WTC11 (cell line): ENCODE measurements around the gene MPP7. TPM values are rescaled to one million over a fixed set of nuclear protein-coding genes. Genes with fewer than 3 reads are reported as not detected.

Experiments used
- ATAC-seq: fragments of 200-7000 bp; cut with Tn5 transposase; 2 replicates; pipeline ENCODE4 v1.10.0; 2021; ENCODE audit warnings: mild to moderate bottlenecking, moderate library complexity
- CTCF ChIA-PET: fragments of 300-600 bp; sonication (Branson Sonifier 250); formaldehyde crosslinking; loops from one replicate; lab custom pipeline; 2021; ENCODE audit warnings: antibody characterized with exemption; lab: Charles Lee
- POLR2A ChIA-PET: fragments of 350-600 bp; sonication (Branson Sonifier 250); formaldehyde crosslinking; loops from one replicate; lab custom pipeline; 2021; ENCODE audit warnings: antibody characterized with exemption; lab: Charles Lee
- DNase-seq: peaks from one replicate; pipeline ENCODE4 v3.0.0; 2021; ENCODE audit warnings: low spot score
- H3K27ac Mint-ChIP-seq: 2 replicates; pipeline ENCODE4 v1.8.0; 2021; ENCODE audit warnings: mixed read lengths
- H3K27me3 Mint-ChIP-seq: 2 replicates; pipeline ENCODE4 v1.8.0; 2021; ENCODE audit warnings: low read depth, mild to moderate bottlenecking, moderate library complexity, mixed read lengths
- H3K36me3 Mint-ChIP-seq: 2 replicates; pipeline ENCODE4 v1.8.0; 2021; ENCODE audit warnings: mixed read lengths
- H3K4me1 Mint-ChIP-seq: 2 replicates; pipeline ENCODE4 v1.8.0; 2022; ENCODE audit warnings: mixed read lengths
- H3K4me3 Mint-ChIP-seq: 2 replicates; pipeline ENCODE4 v1.8.0; 2021; ENCODE audit warnings: mild to moderate bottlenecking, moderate library complexity, mixed read lengths
- H3K9me3 Mint-ChIP-seq: 2 replicates; pipeline ENCODE4 v1.8.0; 2021; ENCODE audit warnings: mixed read lengths
- ATF3 ChIP-seq: sonication (generic); formaldehyde crosslinking; conservative IDR thresholded peaks from 2 replicates; pipeline ENCODE4 v1.8.1; 2022; ENCODE audit warnings: mild to moderate bottlenecking, missing genetic modification reagents
- CBFB ChIP-seq: sonication (generic); formaldehyde crosslinking; IDR thresholded peaks from 2 replicates; pipeline ENCODE4 v1.8.1; 2022; ENCODE audit warnings: mild to moderate bottlenecking, low read depth, missing genetic modification reagents
- CDX4 ChIP-seq: fragments of 250-450 bp; sonication (Bioruptor Pico); IDR thresholded peaks from 2 replicates; pipeline ENCODE4 v1.9.0; 2021; ENCODE audit warnings: moderate library complexity, mild to moderate bottlenecking, inconsistent platforms, borderline replicate concordance
- CREB1 ChIP-seq: sonication (generic); formaldehyde crosslinking; IDR thresholded peaks from 2 replicates; pipeline ENCODE4 v1.8.0; 2023; ENCODE audit warnings: mild to moderate bottlenecking, missing genetic modification reagents
- ESRRA ChIP-seq: sonication (generic); formaldehyde crosslinking; IDR thresholded peaks from 2 replicates; pipeline ENCODE4 v1.8.1; 2022; ENCODE audit warnings: mild to moderate bottlenecking, missing genetic modification reagents, borderline replicate concordance
- FOXP1 ChIP-seq: sonication (generic); formaldehyde crosslinking; IDR thresholded peaks from 2 replicates; pipeline ENCODE4 v1.8.0; 2022; ENCODE audit warnings: missing genetic modification reagents, mild to moderate bottlenecking, moderate library complexity, borderline replicate concordance
- HMGA2 ChIP-seq: fragments of 250-450 bp; sonication (Bioruptor Pico); IDR thresholded peaks from 2 replicates; pipeline ENCODE4 v1.4.0; 2021; ENCODE audit warnings: mild to moderate bottlenecking, moderate library complexity
- IRF1 ChIP-seq: sonication (generic); formaldehyde crosslinking; IDR thresholded peaks from 2 replicates; pipeline ENCODE4 v1.8.0; 2023; ENCODE audit warnings: missing genetic modification reagents
- MAX ChIP-seq: sonication (generic); formaldehyde crosslinking; IDR thresholded peaks from 2 replicates; pipeline ENCODE4 v1.8.0; 2022; ENCODE audit warnings: mild to moderate bottlenecking, missing genetic modification reagents
- MYBL2 ChIP-seq: sonication (generic); formaldehyde crosslinking; IDR thresholded peaks from 2 replicates; pipeline ENCODE4 v1.8.1; 2023; ENCODE audit warnings: mild to moderate bottlenecking, moderate library complexity, missing genetic modification reagents
- NFATC4 ChIP-seq: fragments of 250-450 bp; sonication (Bioruptor Pico); IDR thresholded peaks from 2 replicates; pipeline ENCODE4 v1.9.0; 2021; ENCODE audit warnings: mild to moderate bottlenecking
- NR1H2 ChIP-seq: sonication (generic); formaldehyde crosslinking; IDR thresholded peaks from 2 replicates; pipeline ENCODE4 v1.9.0; 2021; ENCODE audit warnings: mild to moderate bottlenecking, moderate library complexity, missing genetic modification reagents
- PRRX2 ChIP-seq: fragments of 250-450 bp; sonication (Bioruptor Pico); IDR thresholded peaks from 2 replicates; pipeline ENCODE4 v1.8.0; 2021; ENCODE audit warnings: mild to moderate bottlenecking
- RELA ChIP-seq: sonication (generic); formaldehyde crosslinking; IDR thresholded peaks from 2 replicates; pipeline ENCODE4 v1.8.1; 2022; ENCODE audit warnings: missing genetic modification reagents, mild to moderate bottlenecking, borderline replicate concordance
- RORB ChIP-seq: fragments of 250-450 bp; sonication (Bioruptor Pico); IDR thresholded peaks from 2 replicates; pipeline ENCODE4 v1.9.0; 2021; ENCODE audit warnings: mild to moderate bottlenecking
- SOX15 ChIP-seq: fragments of 250-450 bp; sonication (Bioruptor Pico); IDR thresholded peaks from 2 replicates; pipeline ENCODE4 v1.9.0; 2021; ENCODE audit warnings: mild to moderate bottlenecking
- TCF7 ChIP-seq: sonication (generic); formaldehyde crosslinking; IDR thresholded peaks from 2 replicates; pipeline ENCODE4 v1.8.0; 2022; ENCODE audit warnings: mild to moderate bottlenecking, low read depth, missing genetic modification reagents, moderate library complexity
- TP53 ChIP-seq: sonication (generic); formaldehyde crosslinking; IDR thresholded peaks from 2 replicates; pipeline ENCODE4 v1.8.1; 2023; ENCODE audit warnings: mild to moderate bottlenecking, missing genetic modification reagents
- ZMAT4 ChIP-seq: fragments of 250-450 bp; sonication (Bioruptor Pico); IDR thresholded peaks from 2 replicates; pipeline ENCODE4 v1.9.0; 2021; ENCODE audit warnings: mild to moderate bottlenecking
- ZNF138 ChIP-seq: sonication (generic); formaldehyde crosslinking; conservative IDR thresholded peaks from 2 replicates; pipeline ENCODE4 v1.8.1; 2022; ENCODE audit warnings: mild to moderate bottlenecking, moderate library complexity, missing genetic modification reagents
- ZNF219 ChIP-seq: sonication (generic); formaldehyde crosslinking; IDR thresholded peaks from 2 replicates; pipeline ENCODE4 v1.8.0; 2023; ENCODE audit warnings: missing genetic modification reagents, mild to moderate bottlenecking, borderline replicate concordance
- ZNF263 ChIP-seq: sonication (generic); formaldehyde crosslinking; IDR thresholded peaks from 2 replicates; pipeline ENCODE4 v1.8.1; 2022; ENCODE audit warnings: low read depth, mild to moderate bottlenecking, moderate library complexity, missing genetic modification reagents
- total RNA-seq: library from RNA; stranded (reverse); gene quantifications from 3 replicates; pipeline ENCODE4 v1.2.3, GENCODE V29; 2021
- TF ChIP-seq, protein P1 (sequence below): sonication (generic); formaldehyde crosslinking; IDR thresholded peaks from 2 replicates; pipeline ENCODE4 v1.8.1; 2022; ENCODE audit warnings: low read depth, missing genetic modification reagents, borderline replicate concordance
- TF ChIP-seq, protein P2 (sequence below): fragments of 250-450 bp; sonication (Bioruptor Pico); IDR thresholded peaks from 2 replicates; pipeline ENCODE4 v1.9.0; 2021; ENCODE audit warnings: mild to moderate bottlenecking
- TF ChIP-seq, protein P3 (sequence below): sonication (generic); formaldehyde crosslinking; IDR thresholded peaks from 2 replicates; pipeline ENCODE4 v1.8.1; 2023; ENCODE audit warnings: mild to moderate bottlenecking, missing genetic modification reagents, moderate library complexity
- TF ChIP-seq, protein P4 (sequence below): fragments of 250-450 bp; sonication (Bioruptor Pico); IDR thresholded peaks from 2 replicates; pipeline ENCODE4 v2.1.2; 2022; ENCODE audit warnings: mild to moderate bottlenecking, moderate library complexity

Gene MPP7
- total RNA-seq, 1 experiment from 2014 or later, result 9.1 TPM

- TF ChIP-seq MAX (CRISPR knock-in tag) (no peak), CREB1 (no peak), ZNF138 (CRISPR knock-in tag) (no peak), ZNF219 (no peak), FOXP1 (CRISPR knock-in tag) (no peak), ATF3 (CRISPR knock-in tag) (no peak), NR1H2 (CRISPR knock-in tag) (no peak), PRRX2 (CRISPR knock-in tag) (no peak)
Measured at GRCh38 chr10:28278842-28279241, 24.0 kb downstream of the MPP7 start (continued).

GRCh38 chr10:28276384-28276783 lies 26.5 kb downstream of the MPP7 start:
- Mint-ChIP-seq H3K4me3 (no peak overlapping the region), H3K4me1 (no peaks in the 10 kb centered on the region), H3K36me3 (no peaks in the 10 kb centered on the region), H3K27ac (no peak overlapping the region), H3K9me3 (peaks cover 3% of the 10 kb centered on the region; the same call in 1 of the 2 replicates), H3K27me3 (no peaks in the 10 kb centered on the region)
- no peak for ATAC-seq
- no peak for DNase-seq
- POLR2A ChIA-PET, result no interaction called here
- CTCF ChIA-PET, result no interaction called here
- no peak for TF ChIP-seq FOXP1 (CRISPR knock-in tag)
- TF ChIP-seq ZNF263 (CRISPR knock-in tag), result no peak
- no peak for TF ChIP-seq TCF7 (CRISPR knock-in tag)
- TF ChIP-seq, protein P1, sequence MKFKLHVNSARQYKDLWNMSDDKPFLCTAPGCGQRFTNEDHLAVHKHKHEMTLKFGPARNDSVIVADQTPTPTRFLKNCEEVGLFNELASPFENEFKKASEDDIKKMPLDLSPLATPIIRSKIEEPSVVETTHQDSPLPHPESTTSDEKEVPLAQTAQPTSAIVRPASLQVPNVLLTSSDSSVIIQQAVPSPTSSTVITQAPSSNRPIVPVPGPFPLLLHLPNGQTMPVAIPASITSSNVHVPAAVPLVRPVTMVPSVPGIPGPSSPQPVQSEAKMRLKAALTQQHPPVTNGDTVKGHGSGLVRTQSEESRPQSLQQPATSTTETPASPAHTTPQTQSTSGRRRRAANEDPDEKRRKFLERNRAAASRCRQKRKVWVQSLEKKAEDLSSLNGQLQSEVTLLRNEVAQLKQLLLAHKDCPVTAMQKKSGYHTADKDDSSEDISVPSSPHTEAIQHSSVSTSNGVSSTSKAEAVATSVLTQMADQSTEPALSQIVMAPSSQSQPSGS (CRISPR knock-in tag), result no peak
- no peak for TF ChIP-seq MYBL2 (CRISPR knock-in tag)
- TF ChIP-seq, protein P2, sequence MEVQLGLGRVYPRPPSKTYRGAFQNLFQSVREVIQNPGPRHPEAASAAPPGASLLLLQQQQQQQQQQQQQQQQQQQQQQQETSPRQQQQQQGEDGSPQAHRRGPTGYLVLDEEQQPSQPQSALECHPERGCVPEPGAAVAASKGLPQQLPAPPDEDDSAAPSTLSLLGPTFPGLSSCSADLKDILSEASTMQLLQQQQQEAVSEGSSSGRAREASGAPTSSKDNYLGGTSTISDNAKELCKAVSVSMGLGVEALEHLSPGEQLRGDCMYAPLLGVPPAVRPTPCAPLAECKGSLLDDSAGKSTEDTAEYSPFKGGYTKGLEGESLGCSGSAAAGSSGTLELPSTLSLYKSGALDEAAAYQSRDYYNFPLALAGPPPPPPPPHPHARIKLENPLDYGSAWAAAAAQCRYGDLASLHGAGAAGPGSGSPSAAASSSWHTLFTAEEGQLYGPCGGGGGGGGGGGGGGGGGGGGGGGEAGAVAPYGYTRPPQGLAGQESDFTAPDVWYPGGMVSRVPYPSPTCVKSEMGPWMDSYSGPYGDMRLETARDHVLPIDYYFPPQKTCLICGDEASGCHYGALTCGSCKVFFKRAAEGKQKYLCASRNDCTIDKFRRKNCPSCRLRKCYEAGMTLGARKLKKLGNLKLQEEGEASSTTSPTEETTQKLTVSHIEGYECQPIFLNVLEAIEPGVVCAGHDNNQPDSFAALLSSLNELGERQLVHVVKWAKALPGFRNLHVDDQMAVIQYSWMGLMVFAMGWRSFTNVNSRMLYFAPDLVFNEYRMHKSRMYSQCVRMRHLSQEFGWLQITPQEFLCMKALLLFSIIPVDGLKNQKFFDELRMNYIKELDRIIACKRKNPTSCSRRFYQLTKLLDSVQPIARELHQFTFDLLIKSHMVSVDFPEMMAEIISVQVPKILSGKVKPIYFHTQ (CRISPR knock-in tag), result no peak
- no peak for TF ChIP-seq SOX15 (CRISPR knock-in tag)
- TF ChIP-seq, protein P3, sequence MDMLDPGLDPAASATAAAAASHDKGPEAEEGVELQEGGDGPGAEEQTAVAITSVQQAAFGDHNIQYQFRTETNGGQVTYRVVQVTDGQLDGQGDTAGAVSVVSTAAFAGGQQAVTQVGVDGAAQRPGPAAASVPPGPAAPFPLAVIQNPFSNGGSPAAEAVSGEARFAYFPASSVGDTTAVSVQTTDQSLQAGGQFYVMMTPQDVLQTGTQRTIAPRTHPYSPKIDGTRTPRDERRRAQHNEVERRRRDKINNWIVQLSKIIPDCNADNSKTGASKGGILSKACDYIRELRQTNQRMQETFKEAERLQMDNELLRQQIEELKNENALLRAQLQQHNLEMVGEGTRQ (CRISPR knock-in tag), result no peak

GRCh38 chr10:28274475-28274874 lies 28.4 kb downstream of the MPP7 start:
- no peak overlapping the region for H3K27ac Mint-ChIP-seq
- H3K4me3 Mint-ChIP-seq, result no peak overlapping the region
- ChIA-PET CTCF (no interaction called here), POLR2A (no interaction called here)
- 0 out of 2 replicates have a peak, but pooled peaks cover 5% of the 10 kb centered on the region for H3K4me1 Mint-ChIP-seq
- DNase-seq (no peak), ATAC-seq (no peak)
- H3K27me3 Mint-ChIP-seq, result no peaks in the 10 kb centered on the region
- H3K36me3 Mint-ChIP-seq, result no peaks in the 10 kb centered on the region
- peaks cover 3% of the 10 kb centered on the region; the same call in 1 of the 2 replicates for H3K9me3 Mint-ChIP-seq
- no peak for TF ChIP-seq CREB1
- TF ChIP-seq ESRRA (CRISPR knock-in tag), result no peak
- no peak for TF ChIP-seq RORB
- TF ChIP-seq CDX4 (CRISPR knock-in tag), result no peak
- TF ChIP-seq ZNF138 (CRISPR knock-in tag), result no peak
- TF ChIP-seq FOXP1 (CRISPR knock-in tag), result no peak
- TF ChIP-seq CBFB (CRISPR knock-in tag), result no peak
- TF ChIP-seq TP53, result no peak
- no peak for TF ChIP-seq RELA
- TF ChIP-seq, protein P4, sequence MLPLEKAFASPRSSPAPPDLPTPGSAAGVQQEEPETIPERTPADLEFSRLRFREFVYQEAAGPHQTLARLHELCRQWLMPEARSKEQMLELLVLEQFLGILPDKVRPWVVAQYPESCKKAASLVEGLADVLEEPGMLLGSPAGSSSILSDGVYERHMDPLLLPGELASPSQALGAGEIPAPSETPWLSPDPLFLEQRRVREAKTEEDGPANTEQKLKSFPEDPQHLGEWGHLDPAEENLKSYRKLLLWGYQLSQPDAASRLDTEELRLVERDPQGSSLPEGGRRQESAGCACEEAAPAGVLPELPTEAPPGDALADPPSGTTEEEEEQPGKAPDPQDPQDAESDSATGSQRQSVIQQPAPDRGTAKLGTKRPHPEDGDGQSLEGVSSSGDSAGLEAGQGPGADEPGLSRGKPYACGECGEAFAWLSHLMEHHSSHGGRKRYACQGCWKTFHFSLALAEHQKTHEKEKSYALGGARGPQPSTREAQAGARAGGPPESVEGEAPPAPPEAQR (CRISPR knock-in tag), result no peak
- TF ChIP-seq HMGA2 (CRISPR knock-in tag), result no peak
- TF ChIP-seq NFATC4, result no peak
- no peak for TF ChIP-seq ZMAT4 (CRISPR knock-in tag)
- no peak for TF ChIP-seq IRF1 (CRISPR knock-in tag)
